ENCODE data around the gene NDUFB11. TPM values are rescaled to one million over a fixed set of nuclear protein-coding genes. Genes with fewer than 3 reads are reported as not detected.
"Not testable (repeated sequence)": the region's sequence is repeated elsewhere in the genome, so short reads cannot be mapped to it uniquely, and the experiment has no call there.

NDUFB11 gene
- total and polyA plus RNA-seq, 2 donors (not counting 1 experiment from before 2014, with no cell fraction given): 56.8 to 59.7 TPM

- POLR2A ChIA-PET: interaction anchor here (2.5 kb wide), 1 partner anchor 15 kb away, joined by 21 read pairs; the partner anchor contains the start of genes NDUFB11 and RBM10
- CTCF ChIA-PET: interaction anchor here (1.8 kb wide), 1 partner anchor 15 kb away, joined by 8 read pairs; the partner anchor contains the start of genes NDUFB11 and RBM10
- intact Hi-C loops (cut with micrococcal nuclease): loop anchor here (1.0 kb wide), 2 partner anchors 15 to 64 kb away; partner anchors contain the start of genes NDUFB11 and UBA1
- no peaks in the 10 kb centered on the region for H3K79me2 ChIP-seq (ENCODE audit: control insufficient read depth, insufficient read depth, low read length)
- WGBS (ENCODE audit: insufficient coverage): 0% methylated on average over 16 of the region's 31 CpGs
- H3K9me3 ChIP-seq (ENCODE audit: control extremely low read depth in 1 of 3, control insufficient read depth in 2 of 3, insufficient read depth in 1 of 3, low read length in 2 of 3): no peaks in the 10 kb centered on the region
- peak overlapping the region; percentile 97 for H3K4me3 Mint-ChIP-seq
- H3K4me2 ChIP-seq (replicated peaks; ENCODE audit: low read depth, low read length, poor library complexity, severe bottlenecking): peak overlapping the region; percentile 74
- peak overlapping the region; percentile 47 for H3K27ac ChIP-seq (ENCODE audit: low read length in 2 of 2)
- TF ChIP-seq, protein P1, sequence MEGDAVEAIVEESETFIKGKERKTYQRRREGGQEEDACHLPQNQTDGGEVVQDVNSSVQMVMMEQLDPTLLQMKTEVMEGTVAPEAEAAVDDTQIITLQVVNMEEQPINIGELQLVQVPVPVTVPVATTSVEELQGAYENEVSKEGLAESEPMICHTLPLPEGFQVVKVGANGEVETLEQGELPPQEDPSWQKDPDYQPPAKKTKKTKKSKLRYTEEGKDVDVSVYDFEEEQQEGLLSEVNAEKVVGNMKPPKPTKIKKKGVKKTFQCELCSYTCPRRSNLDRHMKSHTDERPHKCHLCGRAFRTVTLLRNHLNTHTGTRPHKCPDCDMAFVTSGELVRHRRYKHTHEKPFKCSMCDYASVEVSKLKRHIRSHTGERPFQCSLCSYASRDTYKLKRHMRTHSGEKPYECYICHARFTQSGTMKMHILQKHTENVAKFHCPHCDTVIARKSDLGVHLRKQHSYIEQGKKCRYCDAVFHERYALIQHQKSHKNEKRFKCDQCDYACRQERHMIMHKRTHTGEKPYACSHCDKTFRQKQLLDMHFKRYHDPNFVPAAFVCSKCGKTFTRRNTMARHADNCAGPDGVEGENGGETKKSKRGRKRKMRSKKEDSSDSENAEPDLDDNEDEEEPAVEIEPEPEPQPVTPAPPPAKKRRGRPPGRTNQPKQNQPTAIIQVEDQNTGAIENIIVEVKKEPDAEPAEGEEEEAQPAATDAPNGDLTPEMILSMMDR (IDR thresholded peaks at IDR 0.05): no peak
- TF ChIP-seq EZH2 (IDR thresholded peaks at IDR 0.05; ENCODE audit: borderline replicate concordance, insufficient read depth, low read depth, low read length, poor library complexity, severe bottlenecking): no peak
- H3K27me3 Mint-ChIP-seq: no peaks in the 10 kb centered on the region
- H3K4me1 ChIP-seq (ENCODE audit: control insufficient read depth in 2 of 2, insufficient read depth in 2 of 2, low read length in 2 of 2): peaks cover 0 to 6% of the 10 kb centered on the region in 2 donors
- H3K36me3 ChIP-seq (replicated peaks in 1 of 2; ENCODE audit: control extremely low read depth in 1 of 2, control insufficient read depth in 1 of 2, extremely low read depth in 1 of 2, insufficient read depth in 2 of 2, low read length in 1 of 2): no peaks in the 10 kb centered on the region
- peak overlapping the region; percentile 82 for H2AFZ ChIP-seq (ENCODE audit: insufficient read depth, low read depth, low read length, poor library complexity, severe bottlenecking)
- H3K27ac Mint-ChIP-seq: peak overlapping the region; percentile 93
- H3K27me3 ChIP-seq (replicated peaks in 1 of 4; ENCODE audit: control extremely low read depth in 1 of 4, control insufficient read depth in 3 of 4, insufficient read depth in 4 of 4, low read length in 3 of 4): no peaks in the 10 kb centered on the region
- H3K4me1 Mint-ChIP-seq: peaks cover 3% of the 10 kb centered on the region
- H4K20me1 ChIP-seq (ENCODE audit: control insufficient read depth, insufficient read depth, low read length, poor library complexity, severe bottlenecking): no peaks in the 10 kb centered on the region
- H3K4me3 ChIP-seq (ENCODE audit: control extremely low read depth in 1 of 5, extremely low read depth in 1 of 5, insufficient read depth in 1 of 5, low read depth in 2 of 5, low read length in 4 of 5): peak overlapping the region; percentile 32 to 71 (median 68)
- ATAC-seq (ENCODE audit: low read depth) (peak; percentile 98), DNase-seq (peak; percentile 94)
- H3K9me3 Mint-ChIP-seq (ENCODE audit: insufficient read depth): no peaks in the 10 kb centered on the region
- H3K9ac ChIP-seq (ENCODE audit: low read length): peak overlapping the region; percentile 70
Measured at GRCh38 chrX:47129157-47129898, 15.2 kb downstream of the NDUFB11 start.

- ATAC-seq (ENCODE audit: low read depth); H3K27ac Mint-ChIP-seq; H3K4me3 Mint-ChIP-seq; H3K9me3 Mint-ChIP-seq (ENCODE audit: insufficient read depth); H3K9ac ChIP-seq (ENCODE audit: low read length); intact Hi-C loops (cut with micrococcal nuclease); H3K9me3 ChIP-seq (ENCODE audit: control extremely low read depth in 1 of 3, control insufficient read depth in 2 of 3, insufficient read depth in 1 of 3, low read length in 2 of 3); H3K79me2 ChIP-seq (ENCODE audit: control insufficient read depth, insufficient read depth, low read length); H3K27me3 ChIP-seq (replicated peaks in 1 of 4; ENCODE audit: control extremely low read depth in 1 of 4, control insufficient read depth in 3 of 4, insufficient read depth in 4 of 4, low read length in 3 of 4); H3K4me1 ChIP-seq (ENCODE audit: control insufficient read depth in 2 of 2, insufficient read depth in 2 of 2, low read length in 2 of 2); POLR2A ChIA-PET; H3K27me3 Mint-ChIP-seq; H3K4me2 ChIP-seq (replicated peaks; ENCODE audit: low read depth, low read length, poor library complexity, severe bottlenecking); H4K20me1 ChIP-seq (ENCODE audit: control insufficient read depth, insufficient read depth, low read length, poor library complexity, severe bottlenecking); DNase-seq; H3K4me3 ChIP-seq (ENCODE audit: control extremely low read depth in 1 of 5, extremely low read depth in 1 of 5, insufficient read depth in 1 of 5, low read depth in 2 of 5, low read length in 4 of 5); H3K36me3 ChIP-seq (replicated peaks in 1 of 2; ENCODE audit: control extremely low read depth in 1 of 2, control insufficient read depth in 1 of 2, extremely low read depth in 1 of 2, insufficient read depth in 2 of 2, low read length in 1 of 2); CTCF ChIA-PET; H3K4me1 Mint-ChIP-seq; H3K27ac ChIP-seq (ENCODE audit: low read length in 2 of 2); H2AFZ ChIP-seq (ENCODE audit: insufficient read depth, low read depth, low read length, poor library complexity, severe bottlenecking): not testable (repeated sequence)
- no CpG with 5 or more reads among the region's 3 CpGs for WGBS (ENCODE audit: insufficient coverage)
Measured at GRCh38 chrX:47124466-47124865, 20.0 kb downstream of the NDUFB11 start.

DNA sequence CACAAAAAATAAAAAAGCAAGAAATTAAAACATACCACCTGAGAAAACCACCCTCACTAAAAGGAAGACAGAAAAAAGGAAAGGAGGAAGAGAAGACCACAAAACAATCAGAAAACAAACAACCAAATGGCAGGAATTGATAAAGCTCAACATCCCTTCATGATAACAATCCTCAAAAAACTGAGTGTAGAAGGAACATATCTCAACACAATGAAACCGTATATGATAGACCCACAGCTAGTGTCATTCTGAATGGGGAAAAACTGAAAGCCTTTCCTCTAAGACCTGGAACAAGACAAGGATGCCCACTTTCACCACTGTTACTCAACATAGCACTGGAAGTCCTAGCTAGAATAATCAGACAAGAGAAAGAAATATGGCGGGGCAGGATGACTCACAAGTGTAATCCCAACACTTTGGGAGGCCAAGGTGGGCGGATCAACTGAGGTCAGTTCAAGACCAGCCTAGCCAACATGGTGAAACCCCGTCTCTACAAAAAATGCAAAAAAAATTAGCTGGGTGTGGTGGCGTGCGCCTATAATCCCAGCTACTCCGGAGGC, 27.9 kb downstream of the NDUFB11 start:
- WGBS (ENCODE audit: insufficient coverage): 100% methylated on average over 5 of the region's 7 CpGs
- CTCF ChIA-PET; ATAC-seq (ENCODE audit: low read depth): not testable (repeated sequence)

More for the DNA sequence above, 27.9 kb downstream of the NDUFB11 start:
- H3K9ac ChIP-seq (ENCODE audit: low read length); H3K9me3 ChIP-seq (ENCODE audit: control extremely low read depth in 1 of 3, control insufficient read depth in 2 of 3, insufficient read depth in 1 of 3, low read length in 2 of 3); H3K79me2 ChIP-seq (ENCODE audit: control insufficient read depth, insufficient read depth, low read length); DNase-seq; H3K27ac Mint-ChIP-seq; H3K27me3 Mint-ChIP-seq; POLR2A ChIA-PET; H2AFZ ChIP-seq (ENCODE audit: insufficient read depth, low read depth, low read length, poor library complexity, severe bottlenecking); H3K4me2 ChIP-seq (replicated peaks; ENCODE audit: low read depth, low read length, poor library complexity, severe bottlenecking); H3K36me3 ChIP-seq (replicated peaks in 1 of 2; ENCODE audit: control extremely low read depth in 1 of 2, control insufficient read depth in 1 of 2, extremely low read depth in 1 of 2, insufficient read depth in 2 of 2, low read length in 1 of 2); H3K27me3 ChIP-seq (replicated peaks in 1 of 4; ENCODE audit: control extremely low read depth in 1 of 4, control insufficient read depth in 3 of 4, insufficient read depth in 4 of 4, low read length in 3 of 4); intact Hi-C loops (cut with micrococcal nuclease); H3K4me1 Mint-ChIP-seq; H4K20me1 ChIP-seq (ENCODE audit: control insufficient read depth, insufficient read depth, low read length, poor library complexity, severe bottlenecking); H3K27ac ChIP-seq (ENCODE audit: low read length in 2 of 2); H3K4me3 Mint-ChIP-seq; H3K4me1 ChIP-seq (ENCODE audit: control insufficient read depth in 2 of 2, insufficient read depth in 2 of 2, low read length in 2 of 2); H3K9me3 Mint-ChIP-seq (ENCODE audit: insufficient read depth); H3K4me3 ChIP-seq (ENCODE audit: control extremely low read depth in 1 of 5, extremely low read depth in 1 of 5, insufficient read depth in 1 of 5, low read depth in 2 of 5, low read length in 4 of 5): not testable (repeated sequence)

Measured in B cell (primary cell).